H1 (cell line): ENCODE data around the gene MALT1. TPM values are rescaled to one million over a fixed set of nuclear protein-coding genes. Genes with fewer than 3 reads are reported as not detected.

Experiments
- CBX5 ChIP-seq: fragments of 300-800, 300-1000 bp; sonication (generic); IDR thresholded peaks from 2 replicates; pipeline ENCODE4 v1.7.1; 2016; ENCODE audit warnings: antibody characterized with exemption, low read length, low read depth
- CTCF ChIP-seq, 3 experiments: IDR thresholded peaks; 1 replicate in 2 of 3; 2 replicates in 1 of 3; pipeline versions ENCODE4 v1.5.1 to v1.6.1; 2011; ENCODE audit warnings: low read length in 3 of 3, mild to moderate bottlenecking in 3 of 3, inconsistent platforms in 2 of 3, low read depth in 1 of 3, moderate library complexity in 1 of 3; ENCODE audit not compliant: insufficient read depth in 1 of 3; ENCODE audit errors: control extremely low read depth in 1 of 3
- KDM4A ChIP-seq: IDR thresholded peaks from one replicate; pipeline ENCODE4 v1.7.1; 2012; ENCODE audit warnings: low read depth, mild to moderate bottlenecking, moderate library complexity, low read length, inconsistent platforms; ENCODE audit not compliant: severe bottlenecking
- NRF1 ChIP-seq: IDR thresholded peaks from 2 replicates; pipeline ENCODE4 v1.6.1; 2011; ENCODE audit warnings: mild to moderate bottlenecking, low read depth, low read length, improper control_type of control experiment
- SP4 ChIP-seq: IDR thresholded peaks from 2 replicates; pipeline ENCODE4 v1.6.1; 2012; ENCODE audit warnings: low read length, inconsistent platforms
- SUZ12 ChIP-seq: fragments of 200-600 bp; sonication (generic); IDR thresholded peaks from 2 replicates; pipeline ENCODE4 v1.6.1; 2012; ENCODE audit warnings: mild to moderate bottlenecking, inconsistent platforms, low read length, moderate library complexity, mixed read lengths
- polyA plus RNA-seq, 7 experiments: library from polyadenylated mRNA; depleted of rRNA in 3 of 7; stranded (reverse) in 5 of 7; unstranded in 2 of 7; fragments of >200 nt in 5 of 7; fragments of 200-250 nt in 2 of 7; gene quantifications; 1 replicate in 5 of 7; 2 replicates in 1 of 7; 4 replicates in 1 of 7; pipeline versions ENCODE4 v1.2.1 to v1.2.3, GENCODE V29; 2011 to 2013; ENCODE audit warnings: missing spikeins in 2 of 7, mixed read lengths in 2 of 7
- total RNA-seq: library from RNA; stranded (reverse); fragmentation: NEBNext Ultra II Directional; extraction: Animal tissue kit (Norgen Biotek cat#: 25700); gene quantifications from 2 replicates; pipeline ENCODE4 v1.2.1, GENCODE V29; 2021
- TF ChIP-seq, protein P1 (sequence below): IDR thresholded peaks from 2 replicates; pipeline ENCODE4 v1.6.1; 2012; ENCODE audit warnings: inconsistent platforms

The MALT1 gene
- total and polyA plus RNA-seq, 2 of the 8 experiments (the other 6 are each of a cell fraction or from before 2014, with no cell fraction given): 10.7 to 25.9 TPM

DNA sequence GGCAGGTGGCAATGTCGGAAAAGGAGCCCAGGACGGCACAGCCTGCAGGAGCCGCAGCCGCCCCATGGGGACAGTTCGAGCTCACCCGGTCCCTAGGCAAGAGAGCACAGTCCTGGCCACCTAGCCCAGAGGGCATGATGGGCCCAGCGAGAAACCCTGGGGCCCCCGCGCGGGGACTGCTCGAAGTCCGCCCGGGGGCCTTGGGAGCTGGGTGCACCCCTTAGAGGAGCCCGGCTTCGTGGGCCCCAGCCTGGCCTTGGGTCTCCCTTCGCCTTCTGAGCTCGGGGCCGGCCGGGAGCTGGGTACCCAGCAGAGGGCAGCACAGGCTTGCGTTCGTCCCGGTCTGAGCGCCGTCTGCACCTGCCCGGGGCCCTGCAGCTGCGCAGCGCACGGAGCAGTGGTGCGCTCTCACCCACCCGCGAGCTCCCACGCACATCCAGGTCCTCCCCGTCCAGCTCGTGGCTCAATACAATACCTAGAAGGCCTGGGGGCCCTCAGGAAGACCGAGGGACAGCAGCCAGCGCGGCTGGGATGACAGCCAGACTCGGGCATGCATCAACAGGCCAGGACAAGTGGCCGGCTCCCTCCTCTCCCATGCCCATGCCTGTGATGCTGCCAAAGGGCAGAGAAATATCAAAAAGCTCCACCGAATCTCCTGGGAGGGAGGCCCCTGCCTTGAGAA lies 97.2 kb downstream of the MALT1 start (continued):
- peak; percentile 83 to 95 (median 88) for TF ChIP-seq CTCF (IDR thresholded peaks at IDR 0.05; ENCODE audit: control extremely low read depth in 1 of 3, insufficient read depth in 1 of 3, low read depth in 1 of 3, low read length in 3 of 3)
- TF ChIP-seq CBX5: no peak
- TF ChIP-seq, protein P1, sequence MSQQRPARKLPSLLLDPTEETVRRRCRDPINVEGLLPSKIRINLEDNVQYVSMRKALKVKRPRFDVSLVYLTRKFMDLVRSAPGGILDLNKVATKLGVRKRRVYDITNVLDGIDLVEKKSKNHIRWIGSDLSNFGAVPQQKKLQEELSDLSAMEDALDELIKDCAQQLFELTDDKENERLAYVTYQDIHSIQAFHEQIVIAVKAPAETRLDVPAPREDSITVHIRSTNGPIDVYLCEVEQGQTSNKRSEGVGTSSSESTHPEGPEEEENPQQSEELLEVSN: peak; percentile 43; the same call in 1 of the 2 replicates
- no peak for TF ChIP-seq NRF1
- peak; percentile 34 for TF ChIP-seq KDM4A
- no peak for TF ChIP-seq SUZ12
- TF ChIP-seq SP4: no peak
